ENCODE measurements around the gene TSC22D2. TPM values are rescaled to one million over a fixed set of nuclear protein-coding genes. Genes with fewer than 3 reads are reported as not detected.
A peak's percentile ranks its signal among the peaks of the same experiment; 100 is the strongest.
"Not testable (repeated sequence)": the region's sequence is repeated elsewhere in the genome, so short reads cannot be mapped to it uniquely, and the experiment has no call there.

TSC22D2 gene
- total RNA-seq, 1 donor from 2014 or later: 8.5 TPM

DNA sequence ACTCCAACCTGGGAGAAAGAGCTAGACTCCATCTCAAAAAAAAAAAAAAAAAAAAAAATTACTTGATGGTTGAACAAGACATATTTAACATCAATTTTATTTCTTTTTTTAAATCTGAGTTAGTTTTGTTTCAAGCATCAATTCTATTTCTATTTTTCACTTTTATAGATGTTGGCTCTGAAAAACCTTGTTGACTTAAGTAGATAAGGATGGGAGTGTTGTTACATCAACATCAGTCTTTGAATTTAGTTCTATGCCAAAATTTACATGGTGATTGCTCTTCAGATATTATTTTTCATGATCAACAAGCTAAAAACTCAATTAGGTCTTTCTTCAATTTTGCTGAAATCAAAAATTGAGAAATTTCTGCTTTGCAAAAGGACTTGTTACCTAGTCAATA, 71.3 kb downstream of the TSC22D2 start:
- ATAC-seq: no peak

GRCh38 chr3:150480877-150481276, 72.8 kb downstream of the TSC22D2 start:
- no peak for DNase-seq (ENCODE audit: low spot score)
- no peak for ATAC-seq

More for the DNA sequence above, 71.3 kb downstream of the TSC22D2 start:
- no peak for DNase-seq (ENCODE audit: low spot score)

DNA sequence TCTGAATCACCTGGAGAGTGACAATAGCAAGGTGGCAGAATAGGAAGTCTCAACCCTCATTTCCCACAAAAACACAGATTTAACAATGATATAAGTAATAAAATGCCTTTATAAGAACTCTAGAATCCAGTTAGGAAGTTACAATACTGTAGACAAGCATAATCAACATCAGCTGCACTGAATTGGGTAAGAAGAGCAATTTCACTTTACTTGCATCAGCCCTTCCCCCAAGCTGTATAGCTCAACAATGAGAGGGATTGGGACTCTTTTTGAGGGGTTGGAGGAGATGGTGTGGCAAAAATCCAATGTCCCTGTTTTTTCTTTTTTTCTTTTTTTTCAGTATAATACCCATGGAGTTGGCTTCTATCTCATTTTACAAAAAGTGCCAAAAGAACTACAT, 75.1 kb downstream of the TSC22D2 start:
- no peak for ATAC-seq
- no peak for DNase-seq (ENCODE audit: low spot score)

- ATAC-seq (no peak), DNase-seq (ENCODE audit: low spot score) (no peak)
Observed at GRCh38 chr3:150484410-150484809, 76.3 kb downstream of the TSC22D2 start.

DNA sequence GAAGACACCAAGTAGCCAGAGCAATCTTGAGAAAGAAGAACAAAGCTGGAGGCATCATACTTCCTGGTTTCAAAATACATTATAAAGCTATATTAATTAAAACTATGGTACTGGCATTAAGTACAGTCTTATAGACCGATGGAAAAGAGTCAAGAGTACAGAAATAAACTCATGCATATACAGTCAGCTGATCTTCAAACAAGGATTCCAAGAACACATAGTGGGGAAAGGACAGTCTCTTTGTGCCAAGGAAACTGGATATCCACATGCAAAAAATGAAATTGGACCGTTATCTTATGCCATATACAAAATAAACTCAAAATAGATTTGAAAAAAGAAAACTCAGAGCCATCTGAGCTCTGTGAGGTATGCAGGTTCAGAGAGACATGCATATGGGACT, 80.8 kb downstream of the TSC22D2 start:
- no peak for DNase-seq (ENCODE audit: low spot score)
- ATAC-seq: no peak

DNA sequence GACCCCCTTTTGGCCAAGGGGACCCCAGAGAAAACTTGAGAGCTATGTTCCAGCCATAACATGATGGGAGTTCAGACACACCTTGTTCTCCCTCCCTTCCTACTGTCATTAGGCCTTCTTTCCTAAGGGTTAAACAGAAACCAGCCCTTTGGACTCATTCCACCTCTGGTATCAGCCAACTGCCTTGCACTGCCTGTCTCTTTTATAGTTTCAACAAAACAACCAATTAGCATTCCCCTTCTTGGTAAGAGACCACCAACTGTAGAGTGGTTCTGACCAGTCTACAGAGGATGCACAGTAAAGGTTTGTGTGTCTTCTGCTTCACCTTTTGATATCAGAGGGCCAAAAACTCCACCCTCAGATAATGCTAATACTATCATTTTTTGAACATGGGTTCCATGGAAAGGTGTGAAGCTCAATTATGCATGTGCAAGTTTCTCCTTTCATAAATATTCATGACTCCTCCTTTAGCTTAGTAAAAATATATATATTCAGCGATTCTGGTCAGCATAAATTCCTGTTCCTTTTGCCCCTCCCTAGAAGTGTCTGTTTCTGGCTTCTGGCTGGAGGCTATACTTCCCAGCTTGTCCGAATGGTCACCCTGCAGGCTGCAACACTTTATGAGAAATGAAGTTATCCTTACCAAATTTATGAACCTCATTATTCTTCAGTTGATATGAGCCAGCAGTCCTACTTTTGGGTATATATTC, 82.3 kb downstream of the TSC22D2 start:
- DNase-seq (ENCODE audit: low spot score): no peak
- peak; percentile 65 for ATAC-seq

DNA sequence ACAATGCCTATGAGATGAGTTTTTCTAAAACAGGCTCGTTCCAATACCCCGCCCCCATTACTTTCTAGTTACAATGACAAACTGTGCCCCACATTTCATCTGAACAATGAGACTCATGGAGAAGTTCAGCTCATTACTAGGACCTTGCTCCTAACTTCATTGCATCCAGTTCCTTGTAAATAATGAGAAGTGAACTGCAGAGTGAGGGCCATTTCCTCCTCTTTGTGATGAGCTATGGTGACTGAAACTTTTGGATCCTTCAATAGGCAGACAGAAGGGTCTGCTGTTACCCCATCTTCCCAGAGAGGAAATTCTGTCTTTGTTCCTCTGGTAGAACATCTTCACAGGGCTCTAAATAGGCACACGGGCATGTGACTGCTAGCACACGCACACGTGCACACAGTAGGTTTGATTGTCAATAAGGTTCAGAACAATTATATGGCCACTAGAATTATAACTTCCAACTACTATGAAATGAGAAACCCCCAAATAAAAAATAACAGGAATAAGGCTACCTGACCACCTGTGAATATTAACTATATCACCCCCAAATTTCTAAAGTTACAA, 86.4 kb downstream of the TSC22D2 start:
- no peak for ATAC-seq
- DNase-seq (ENCODE audit: low spot score): no peak

DNA sequence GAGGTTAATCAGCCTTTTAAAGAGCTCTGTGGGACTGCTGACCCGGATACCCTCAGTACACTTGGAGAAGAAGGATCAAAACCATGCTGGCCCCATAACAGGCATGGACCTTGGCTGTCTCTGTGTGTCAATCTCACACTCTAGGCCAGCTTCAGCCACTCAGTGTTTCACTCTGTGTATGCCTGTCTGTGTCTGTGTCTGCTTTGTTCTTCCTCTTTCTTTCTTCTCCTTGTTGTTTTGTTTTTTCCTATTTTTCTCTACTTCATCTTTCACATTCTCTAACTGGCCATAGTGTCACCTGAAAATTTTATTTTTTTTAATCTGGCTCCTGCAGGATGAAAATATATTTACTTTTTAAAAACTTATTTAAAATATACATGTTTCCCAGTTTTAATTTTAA, 87.1 kb downstream of the TSC22D2 start:
- DNase-seq (ENCODE audit: low spot score) (no peak), ATAC-seq (peak; percentile 67)

DNA sequence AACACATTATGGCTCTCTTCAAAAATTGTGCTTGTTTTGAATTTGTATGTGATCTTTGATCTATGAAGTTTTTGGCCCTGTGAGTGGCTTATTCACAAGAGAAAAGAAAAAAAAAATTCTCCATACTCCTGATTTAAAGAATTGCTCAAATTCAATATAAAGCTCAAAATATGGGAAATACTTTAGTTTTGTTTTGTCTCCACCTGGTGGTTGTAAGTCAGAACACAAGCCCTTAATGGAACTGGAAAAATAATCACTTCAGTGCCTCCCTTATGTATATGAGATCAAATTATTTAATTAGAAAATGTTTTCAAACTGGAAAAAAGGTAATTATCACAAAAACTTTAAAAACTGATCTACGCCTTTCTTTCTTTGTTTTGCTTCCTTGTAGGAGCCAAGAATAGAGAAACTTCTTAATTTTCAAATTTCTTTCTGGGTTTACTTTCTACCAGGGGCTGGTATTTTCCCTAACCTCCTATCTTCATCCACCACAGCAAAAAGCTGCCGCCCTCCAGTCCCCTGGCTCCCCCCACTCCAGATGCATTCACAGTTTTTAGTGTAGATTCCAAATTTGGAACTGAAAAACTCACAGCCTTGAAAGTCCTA, 87.6 kb downstream of the TSC22D2 start:
- DNase-seq (ENCODE audit: low spot score) (no peak), ATAC-seq (peak; percentile 85)

DNA sequence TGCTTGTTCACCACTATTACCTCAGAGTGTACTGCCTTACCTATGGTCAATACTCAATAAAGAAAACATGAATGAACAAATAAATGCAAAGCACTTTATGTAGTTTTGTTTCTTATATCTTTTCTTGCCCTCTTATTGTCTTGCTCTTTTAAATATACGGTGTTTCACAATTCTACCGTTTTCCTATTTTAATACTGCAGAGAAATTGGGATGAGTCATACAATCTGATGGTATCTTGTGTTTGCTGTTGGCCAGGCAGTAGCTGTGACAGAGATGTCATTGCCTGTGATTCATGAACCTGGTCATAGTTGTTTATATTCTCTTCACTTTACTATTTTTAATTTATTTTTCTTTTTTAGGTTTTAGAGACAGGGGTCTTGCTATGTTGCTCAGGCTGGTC, 89.9 kb downstream of the TSC22D2 start:
- ATAC-seq: no peak
- DNase-seq (ENCODE audit: low spot score): no peak

DNA sequence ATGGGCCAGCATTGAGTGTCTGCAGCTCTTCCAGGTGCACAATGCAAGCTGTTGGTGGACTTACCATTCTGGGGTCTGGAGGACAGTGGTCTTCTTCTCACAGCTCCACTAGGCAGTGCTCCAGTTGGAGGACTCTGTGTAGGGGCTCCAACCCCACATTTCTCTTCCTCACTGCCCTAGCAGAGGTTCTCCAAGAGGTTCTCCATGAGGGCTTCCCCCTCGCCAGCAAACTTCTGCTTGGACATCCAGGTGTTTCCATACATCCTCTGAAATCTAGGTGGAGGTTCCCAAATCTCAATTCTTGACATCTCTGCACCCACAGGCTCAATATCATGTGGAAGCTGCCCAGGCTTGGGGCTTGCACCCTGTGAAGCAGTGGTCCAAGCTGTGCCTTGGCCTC, 92.9 kb downstream of the TSC22D2 start:
- DNase-seq (ENCODE audit: low spot score); ATAC-seq: not testable (repeated sequence)

GRCh38 chr3:150503402-150504099, 95.5 kb downstream of the TSC22D2 start:
- DNase-seq (ENCODE audit: low spot score): no peak
- no peak for ATAC-seq

- ATAC-seq (no peak), DNase-seq (ENCODE audit: low spot score) (no peak)
Observed at GRCh38 chr3:150504483-150504882, 96.4 kb downstream of the TSC22D2 start.

GRCh38 chr3:150508401-150508800, 100.3 kb downstream of the TSC22D2 start:
- ATAC-seq (no peak), DNase-seq (ENCODE audit: low spot score) (no peak)

GRCh38 chr3:150509780-150510179, 101.7 kb downstream of the TSC22D2 start:
- ATAC-seq (no peak), DNase-seq (ENCODE audit: low spot score) (no peak)

DNA sequence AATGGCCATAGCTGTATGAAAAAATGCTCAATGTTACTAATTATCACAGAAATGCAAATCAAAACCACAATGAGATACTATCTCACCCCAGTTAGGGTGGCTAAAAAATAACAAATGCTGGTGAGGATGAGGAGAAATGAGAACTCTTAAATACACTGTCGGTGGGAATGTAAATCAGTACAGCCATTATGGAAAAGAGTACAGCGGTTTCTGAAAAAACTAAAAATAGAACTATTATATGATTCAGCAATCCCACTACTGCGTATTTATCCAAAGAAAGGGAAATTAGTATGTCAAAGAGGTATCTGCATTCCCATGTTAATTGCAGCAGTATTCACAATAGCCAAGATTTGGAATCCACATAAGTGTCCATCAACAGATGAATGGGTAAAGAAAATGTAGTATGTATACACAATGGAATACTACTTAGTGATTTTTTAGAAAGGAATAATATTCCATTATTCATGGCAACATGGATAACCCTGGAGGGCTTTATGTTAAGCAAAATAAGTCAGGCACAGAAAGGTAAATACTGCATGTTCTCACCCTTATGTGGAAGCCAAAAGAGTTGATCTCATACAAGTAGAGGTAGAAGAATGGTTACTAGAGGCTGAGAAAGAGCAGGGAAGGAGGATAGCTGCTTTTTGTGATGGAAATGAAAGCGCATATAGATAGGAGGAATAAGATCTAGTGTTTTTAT, 103.2 kb downstream of the TSC22D2 start:
- ATAC-seq (no peak), DNase-seq (ENCODE audit: low spot score) (no peak)

DNA sequence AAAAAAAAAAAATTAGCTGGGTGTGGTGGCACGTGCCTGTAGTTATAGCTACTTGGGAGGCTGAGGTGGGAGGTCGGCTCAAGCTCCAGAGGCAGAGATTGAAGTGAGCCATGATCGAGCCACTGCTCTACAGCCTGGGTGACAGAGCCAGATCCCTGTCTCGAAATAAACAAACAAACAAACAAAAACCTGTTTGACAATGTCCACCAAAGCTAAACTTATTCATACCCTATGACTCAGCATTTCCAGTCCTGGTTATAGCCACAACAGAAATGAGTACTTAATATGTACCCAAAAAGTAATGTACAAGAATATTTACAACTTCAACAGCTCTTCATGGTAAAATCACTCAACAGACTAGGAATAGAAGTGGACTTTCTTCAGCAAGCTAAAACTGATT, 107.1 kb downstream of the TSC22D2 start:
- no peak for ATAC-seq
- no peak for DNase-seq (ENCODE audit: low spot score)
